Activated naive CD4-positive, alpha-beta T cell treated with anti-CD3 and anti-CD28 coated beads, Interleukin-2, amount 50 U/mL, for 24 hours (primary cell): ENCODE results near the gene MGST3.

Experiments used
- H3K27ac Mint-ChIP-seq: one replicate; pipeline ENCODE4 v1.8.0; 2021; ENCODE audit warnings: mild to moderate bottlenecking, mixed read lengths
- H3K27me3 Mint-ChIP-seq: one replicate; pipeline ENCODE4 v1.8.0; 2021; ENCODE audit warnings: mixed read lengths
- H3K36me3 Mint-ChIP-seq: one replicate; pipeline ENCODE4 v1.8.0; 2021; ENCODE audit warnings: mixed read lengths
- H3K4me1 Mint-ChIP-seq: one replicate; pipeline ENCODE4 v1.8.0; 2021; ENCODE audit warnings: mixed read lengths
- H3K4me3 Mint-ChIP-seq: one replicate; pipeline ENCODE4 v1.8.0; 2021; ENCODE audit warnings: mild to moderate bottlenecking, mixed read lengths
- H3K9me3 Mint-ChIP-seq: one replicate; pipeline ENCODE4 v1.8.0; 2021; ENCODE audit warnings: mixed read lengths

The MGST3 gene

DNA sequence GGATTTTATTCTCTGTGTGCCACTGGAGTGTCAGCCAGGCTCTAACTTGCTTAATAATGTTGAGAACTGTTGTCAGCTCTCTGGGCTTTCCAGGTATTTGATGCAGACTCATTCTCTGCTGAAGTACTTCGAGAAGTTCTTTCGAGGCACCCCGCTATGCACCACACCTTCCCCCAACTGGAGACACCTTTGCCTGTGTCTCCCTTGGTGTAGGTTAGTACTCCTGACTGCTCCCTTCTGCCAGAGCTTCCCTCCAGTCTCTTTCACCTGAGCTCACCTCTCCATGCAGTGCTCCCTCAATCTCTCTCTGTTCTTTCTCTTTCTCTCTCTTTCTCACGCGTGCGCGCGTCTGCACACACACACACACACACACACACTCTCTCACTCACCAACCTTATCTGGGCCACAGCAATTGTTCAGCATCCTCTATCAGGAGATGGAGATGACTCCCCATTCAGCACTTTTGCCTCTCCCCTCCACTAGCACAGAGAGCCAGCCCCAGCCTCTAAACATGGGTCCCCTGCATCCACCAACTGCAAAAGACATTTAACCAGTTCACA lies 14.0 kb upstream of the MGST3 start:
- no peak overlapping the region for H3K4me3 Mint-ChIP-seq
- peaks cover 2% of the 10 kb centered on the region for H3K27me3 Mint-ChIP-seq
- H3K27ac Mint-ChIP-seq, result no peak overlapping the region
- peaks cover 2% of the 10 kb centered on the region for H3K36me3 Mint-ChIP-seq
- H3K9me3 Mint-ChIP-seq, result no peaks in the 10 kb centered on the region
- no peaks in the 10 kb centered on the region for H3K4me1 Mint-ChIP-seq

DNA sequence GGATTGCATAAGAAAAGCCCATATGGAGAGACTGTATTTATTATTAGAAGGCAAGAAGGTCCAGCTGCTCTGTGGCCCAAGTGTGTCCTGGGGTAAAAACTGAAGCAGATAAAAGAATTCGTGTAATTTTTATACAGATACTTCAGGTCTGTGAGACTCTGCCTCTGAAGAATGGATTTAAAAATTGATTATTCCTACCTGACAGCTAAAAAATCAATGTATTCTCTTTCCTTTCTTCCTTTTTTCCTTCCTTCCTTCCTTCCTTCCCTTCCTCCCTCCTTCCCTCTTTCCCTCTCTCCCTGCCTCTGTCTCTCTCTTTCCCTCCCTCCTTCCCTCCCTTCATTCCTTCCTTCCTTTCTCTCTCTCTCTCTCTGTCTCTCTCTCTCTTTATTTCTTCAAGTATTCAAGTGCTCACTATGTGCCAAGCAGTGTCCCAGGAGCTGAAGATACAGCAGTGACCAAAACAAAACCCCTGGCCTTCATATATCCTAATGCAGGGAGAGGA lies 11.3 kb upstream of the MGST3 start:
- H3K27me3 Mint-ChIP-seq, result peaks cover 4% of the 10 kb centered on the region
- peaks cover 2% of the 10 kb centered on the region for H3K36me3 Mint-ChIP-seq
- H3K4me1 Mint-ChIP-seq, result no peaks in the 10 kb centered on the region
- no peaks in the 10 kb centered on the region for H3K9me3 Mint-ChIP-seq
- H3K27ac Mint-ChIP-seq, result no peak overlapping the region
- no peak overlapping the region for H3K4me3 Mint-ChIP-seq

DNA sequence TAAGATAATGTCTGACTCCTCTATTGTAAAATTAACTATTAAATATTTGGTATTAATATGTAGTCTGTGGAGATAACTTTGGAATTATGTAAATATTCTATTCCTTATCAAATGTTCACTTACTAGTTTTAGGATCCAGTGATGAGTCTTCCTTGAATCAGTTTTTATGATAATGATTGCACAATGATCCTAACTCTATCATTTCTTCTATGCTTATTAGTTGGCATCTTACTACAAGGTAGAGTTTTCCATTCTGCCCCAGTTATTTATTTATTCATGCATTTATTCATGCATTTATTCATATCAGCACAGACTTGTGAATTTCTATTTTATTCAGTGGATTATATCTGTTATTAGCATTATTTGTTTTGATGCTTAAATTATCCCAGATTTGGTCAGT lies 7.4 kb upstream of the MGST3 start:
- Mint-ChIP-seq H3K4me3 (no peak overlapping the region), H3K27me3 (peaks cover 2% of the 10 kb centered on the region), H3K36me3 (no peaks in the 10 kb centered on the region), H3K4me1 (no peaks in the 10 kb centered on the region), H3K9me3 (no peaks in the 10 kb centered on the region), H3K27ac (no peak overlapping the region)

GRCh38 chr1:165624441-165624840 lies 6.6 kb upstream of the MGST3 start:
- Mint-ChIP-seq H3K4me3 (no peak overlapping the region), H3K27me3 (peaks cover 2% of the 10 kb centered on the region), H3K36me3 (no peaks in the 10 kb centered on the region)

GRCh38 chr1:165628147-165628822 lies 2.7 kb upstream of the MGST3 start:
- no peak overlapping the region for H3K4me3 Mint-ChIP-seq
- H3K27me3 Mint-ChIP-seq, result peaks cover 2% of the 10 kb centered on the region
- H3K36me3 Mint-ChIP-seq, result no peaks in the 10 kb centered on the region
- H3K4me1 Mint-ChIP-seq, result peaks cover 4% of the 10 kb centered on the region
- no peaks in the 10 kb centered on the region for H3K9me3 Mint-ChIP-seq
- H3K27ac Mint-ChIP-seq, result no peak overlapping the region

More at GRCh38 chr1:165624441-165624840, 6.6 kb upstream of the MGST3 start:
- H3K4me1 Mint-ChIP-seq, result no peaks in the 10 kb centered on the region
- no peaks in the 10 kb centered on the region for H3K9me3 Mint-ChIP-seq
- H3K27ac Mint-ChIP-seq, result no peak overlapping the region

- H3K36me3 Mint-ChIP-seq, result no peaks in the 10 kb centered on the region
- no peak overlapping the region for H3K27ac Mint-ChIP-seq
- peaks cover 10% of the 10 kb centered on the region for H3K4me1 Mint-ChIP-seq
- peak overlapping the region; percentile 49 for H3K4me3 Mint-ChIP-seq
- H3K27me3 Mint-ChIP-seq, result peaks cover 2% of the 10 kb centered on the region
- no peaks in the 10 kb centered on the region for H3K9me3 Mint-ChIP-seq
These were observed 1.9 kb upstream of the MGST3 start for GRCh38 chr1:165629151-165629550.

DNA sequence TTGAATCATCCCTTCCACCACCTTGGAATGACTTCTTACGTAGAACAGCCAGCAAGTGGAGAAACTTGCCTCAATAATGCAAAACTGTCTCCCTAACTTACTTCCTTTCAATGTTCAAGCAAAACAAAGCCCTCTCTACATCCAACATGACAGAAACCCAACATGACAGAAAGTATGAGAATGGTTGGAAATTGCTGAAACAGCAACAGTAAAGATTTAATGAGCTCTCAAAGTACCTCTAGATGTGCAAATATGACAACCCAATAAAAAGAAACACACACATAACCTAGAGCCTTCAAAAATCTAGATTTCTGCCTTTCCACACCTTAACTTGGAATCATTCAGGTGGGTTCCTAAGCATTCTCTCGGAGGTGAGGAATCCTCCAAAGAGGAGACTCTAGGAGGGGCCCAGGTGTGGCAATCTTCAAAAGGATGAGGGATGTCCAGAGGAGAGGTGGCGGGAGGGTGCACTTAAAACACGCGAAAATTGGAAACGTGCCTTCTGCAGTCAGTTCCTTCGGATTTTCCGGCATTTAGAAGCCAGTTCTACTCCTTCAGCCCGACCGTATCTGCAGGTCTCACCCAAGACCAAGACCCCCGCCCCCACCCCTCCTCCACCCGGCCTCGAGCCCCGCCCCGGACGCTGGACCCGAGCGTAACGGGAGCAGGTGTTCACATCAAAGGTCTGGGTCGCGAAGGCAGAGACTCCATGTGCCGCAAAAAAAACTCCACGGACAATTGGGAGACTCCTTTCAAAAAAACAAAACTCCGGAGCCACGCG lies 996 bp upstream of the MGST3 start:
- peak overlapping the region; percentile 80 for H3K27ac Mint-ChIP-seq
- peaks cover 15% of the 10 kb centered on the region for H3K4me1 Mint-ChIP-seq
- H3K36me3 Mint-ChIP-seq, result no peaks in the 10 kb centered on the region
- no peaks in the 10 kb centered on the region for H3K27me3 Mint-ChIP-seq
- H3K9me3 Mint-ChIP-seq, result no peaks in the 10 kb centered on the region
- H3K4me3 Mint-ChIP-seq, result no peak overlapping the region

- Mint-ChIP-seq H3K9me3 (no peaks in the 10 kb centered on the region), H3K36me3 (no peaks in the 10 kb centered on the region), H3K27ac (no peak overlapping the region), H3K4me1 (peaks cover 19% of the 10 kb centered on the region), H3K4me3 (no peak overlapping the region), H3K27me3 (no peaks in the 10 kb centered on the region)
These were observed 513 bp downstream of the MGST3 start for GRCh38 chr1:165631342-165632151.

DNA sequence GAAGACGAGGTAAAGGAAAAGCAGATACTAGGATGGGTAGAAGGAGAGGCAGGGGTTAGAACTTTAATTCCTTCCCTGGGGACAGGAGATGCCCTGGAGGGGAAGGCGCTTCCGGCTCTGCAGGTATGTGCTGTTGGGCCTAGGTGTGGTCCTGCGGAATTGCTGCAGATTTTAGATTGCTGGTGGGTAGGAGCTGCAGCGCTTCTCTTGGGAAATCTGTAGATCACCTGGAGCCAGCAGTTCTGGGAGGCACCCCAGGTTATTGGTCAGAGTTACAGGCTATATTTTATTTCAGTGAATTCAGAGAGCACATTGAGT lies 1.1 kb downstream of the MGST3 start:
- Mint-ChIP-seq H3K4me1 (peaks cover 22% of the 10 kb centered on the region), H3K4me3 (no peak overlapping the region), H3K27me3 (no peaks in the 10 kb centered on the region), H3K27ac (no peak overlapping the region), H3K36me3 (peaks cover 4% of the 10 kb centered on the region), H3K9me3 (no peaks in the 10 kb centered on the region)

DNA sequence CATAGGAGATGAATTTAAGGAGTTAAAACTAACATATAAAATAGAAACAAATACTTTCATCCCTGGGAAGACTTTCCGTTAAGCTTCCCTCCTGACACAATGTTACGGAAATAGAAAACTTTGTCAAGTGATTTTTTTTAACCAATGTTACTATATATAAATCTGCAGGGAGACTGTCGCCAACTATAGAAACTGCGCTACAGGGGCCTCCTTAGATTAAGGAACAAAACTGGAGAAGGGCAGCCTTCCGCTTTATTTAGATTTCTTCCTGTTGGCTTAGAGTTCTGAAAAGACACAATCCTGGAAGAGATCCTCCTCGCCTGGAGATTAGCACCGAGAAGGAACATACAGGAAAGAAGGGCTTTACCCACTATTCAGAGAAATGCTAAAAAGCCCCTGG lies 1.5 kb downstream of the MGST3 start:
- H3K4me1 Mint-ChIP-seq, result peaks cover 22% of the 10 kb centered on the region
- peaks cover 4% of the 10 kb centered on the region for H3K36me3 Mint-ChIP-seq
- no peaks in the 10 kb centered on the region for H3K27me3 Mint-ChIP-seq
- no peak overlapping the region for H3K27ac Mint-ChIP-seq
- no peaks in the 10 kb centered on the region for H3K9me3 Mint-ChIP-seq
- H3K4me3 Mint-ChIP-seq, result peak overlapping the region; percentile 53

DNA sequence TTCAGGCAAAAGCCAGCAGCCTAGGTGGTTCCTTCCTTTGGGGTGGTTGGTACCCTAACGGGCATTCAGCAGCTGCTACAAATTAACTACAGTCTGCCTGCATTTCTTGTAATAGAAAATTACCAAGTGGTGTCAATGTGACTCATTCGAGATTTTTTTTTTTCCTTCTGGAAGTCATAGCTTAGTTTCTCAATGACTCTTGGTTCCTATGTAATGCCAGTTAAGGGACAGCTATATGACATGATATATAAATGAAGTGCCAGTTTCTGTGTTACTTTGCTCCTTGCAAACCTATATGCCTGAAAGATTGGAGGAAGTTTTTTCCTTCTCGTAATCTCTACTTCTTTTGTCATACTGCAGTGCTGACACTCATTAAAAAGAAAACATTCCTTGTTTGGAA lies 2.6 kb downstream of the MGST3 start:
- Mint-ChIP-seq H3K36me3 (peaks cover 4% of the 10 kb centered on the region), H3K27me3 (no peaks in the 10 kb centered on the region), H3K9me3 (no peaks in the 10 kb centered on the region), H3K27ac (no peak overlapping the region), H3K4me1 (peaks cover 22% of the 10 kb centered on the region), H3K4me3 (no peak overlapping the region)

- Mint-ChIP-seq H3K4me3 (no peak overlapping the region), H3K27me3 (no peaks in the 10 kb centered on the region), H3K9me3 (no peaks in the 10 kb centered on the region), H3K27ac (no peak overlapping the region), H3K4me1 (peaks cover 22% of the 10 kb centered on the region), H3K36me3 (peaks cover 6% of the 10 kb centered on the region)
These were observed 3.3 kb downstream of the MGST3 start for GRCh38 chr1:165634154-165634921.

DNA sequence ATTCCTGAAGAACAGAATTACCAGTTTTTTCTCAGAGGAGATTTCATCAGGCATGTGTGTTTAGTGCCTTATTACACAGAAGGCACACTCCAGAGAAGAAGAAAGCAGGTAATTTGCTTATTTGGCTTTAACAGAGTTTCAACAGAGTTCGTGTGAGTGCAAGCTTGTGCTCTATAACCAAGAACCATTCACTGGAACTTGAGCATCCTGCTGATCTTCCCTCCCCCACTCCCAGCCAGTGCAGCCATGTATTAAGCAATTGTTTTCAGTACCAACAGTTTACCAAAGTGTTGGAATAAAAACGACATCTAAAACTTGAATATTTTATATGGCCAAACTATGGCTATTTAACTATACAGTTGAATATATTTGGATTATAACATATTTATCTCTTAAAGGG lies 4.3 kb downstream of the MGST3 start:
- H3K4me3 Mint-ChIP-seq, result no peak overlapping the region
- peaks cover 6% of the 10 kb centered on the region for H3K36me3 Mint-ChIP-seq
- H3K4me1 Mint-ChIP-seq, result peaks cover 23% of the 10 kb centered on the region
- no peaks in the 10 kb centered on the region for H3K27me3 Mint-ChIP-seq
- H3K27ac Mint-ChIP-seq, result no peak overlapping the region
- no peaks in the 10 kb centered on the region for H3K9me3 Mint-ChIP-seq

DNA sequence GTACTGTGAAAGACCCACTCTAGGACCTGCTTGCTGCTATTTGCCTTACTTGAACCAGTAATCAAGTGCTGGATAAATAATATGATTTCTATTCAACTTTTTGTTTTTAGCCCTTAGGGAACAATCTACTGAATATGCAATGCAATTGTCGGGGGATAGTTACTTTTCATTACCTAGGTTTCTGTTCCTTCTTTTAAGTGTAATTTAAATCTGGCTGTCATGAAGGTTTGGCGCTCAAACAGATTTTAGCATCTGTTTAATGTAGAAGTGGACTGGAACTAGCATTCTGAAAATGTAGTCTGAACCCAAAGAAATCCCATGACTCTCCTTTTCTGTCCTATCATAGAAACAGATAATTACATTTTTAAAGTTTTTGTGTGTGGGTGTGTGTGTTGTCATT lies 4.8 kb downstream of the MGST3 start:
- Mint-ChIP-seq H3K27ac (no peak overlapping the region), H3K36me3 (peaks cover 6% of the 10 kb centered on the region), H3K4me1 (peaks cover 26% of the 10 kb centered on the region), H3K4me3 (no peak overlapping the region), H3K27me3 (no peaks in the 10 kb centered on the region), H3K9me3 (no peaks in the 10 kb centered on the region)

DNA sequence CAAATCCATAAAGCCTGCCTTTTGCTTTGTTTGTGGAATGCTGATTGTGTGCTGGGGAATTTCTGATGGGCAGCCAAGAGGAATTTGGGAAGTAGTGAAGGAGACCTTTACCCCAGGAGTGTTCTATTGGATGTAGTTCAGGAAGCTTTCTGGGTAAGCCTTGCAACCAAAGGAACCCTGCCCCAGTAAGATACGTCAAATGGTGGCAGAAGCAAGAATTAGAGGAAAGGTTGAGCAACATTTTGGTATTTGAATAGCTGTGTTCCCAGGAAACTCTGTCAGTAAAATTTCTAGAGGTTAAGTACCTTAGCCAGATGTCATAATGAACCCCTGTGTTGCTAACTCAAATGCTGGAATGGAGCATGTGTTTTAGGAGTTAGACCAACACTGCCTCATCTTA lies 6.4 kb downstream of the MGST3 start:
- Mint-ChIP-seq H3K4me3 (no peak overlapping the region), H3K36me3 (peaks cover 6% of the 10 kb centered on the region), H3K4me1 (peaks cover 30% of the 10 kb centered on the region), H3K9me3 (no peaks in the 10 kb centered on the region), H3K27ac (no peak overlapping the region), H3K27me3 (no peaks in the 10 kb centered on the region)
